Measurements from ENCODE around the gene OPA1. TPM values are rescaled to one million over a fixed set of nuclear protein-coding genes. Genes with fewer than 3 reads are reported as not detected.

Gene OPA1
- total RNA-seq, 1 experiment from 2014 or later, result 72.0 TPM

DNA sequence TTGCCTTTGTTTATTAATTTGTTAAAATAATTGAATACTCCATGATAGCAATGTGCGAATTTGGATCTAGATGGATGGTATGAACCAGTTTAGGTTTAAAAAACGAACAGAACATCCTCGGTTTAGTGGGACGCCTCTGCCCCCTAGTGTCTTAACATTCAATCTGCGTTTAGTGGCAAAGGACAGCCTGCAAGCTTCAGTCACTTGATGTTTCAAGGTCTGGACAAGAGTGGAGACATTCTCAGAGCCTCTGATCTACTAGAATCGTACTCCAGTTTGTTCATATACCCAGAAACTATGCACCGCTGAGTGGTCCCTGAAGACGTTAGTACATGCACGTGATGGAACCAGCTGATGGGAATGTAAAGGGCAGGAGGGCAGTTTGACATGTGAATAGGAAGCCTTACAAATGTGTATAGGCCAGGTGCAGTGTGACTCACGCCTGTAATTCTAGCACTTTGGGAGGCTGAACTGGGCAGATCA lies 20.5 kb upstream of the OPA1 start:
- H3K4me1 ChIP-seq (ENCODE audit: control insufficient read depth in 1 of 2, insufficient read depth in 2 of 2, low read length in 2 of 2), result peaks cover 0 to 2% of the 10 kb centered on the region in 2 experiments; a peak in 1 of 4 replicates
- ChIA-PET RAD21 (ENCODE audit: low non-redundant PET in 1 of 2, low total read pairs in 2 of 2, uncharacterized antibody in 2 of 2, unreplicated experiment in 2 of 2) (interaction anchor here in 1 of 2 experiments (0.6 to 0.8 kb wide), 2 partner anchors 397 to 759 kb away, joined by 3 to 4 read pairs; no protein-coding TSS in a partner anchor), CTCF (interaction anchor here (0.7 to 2.0 kb wide), 9 partner anchors 8 to 1005 kb away, joined by 3 to 18 read pairs (median 5); no protein-coding TSS in a partner anchor), POLR2A (no interaction called here)
- peak overlapping the region; percentile 91 for H2AFZ ChIP-seq (ENCODE audit: low read depth, low read length, poor library complexity, severe bottlenecking)
- BruUV-seq (replicated peaks), result no TSS peak
- peak overlapping the region; percentile 6; the same call in 1 of the 2 replicates for H3K4me2 ChIP-seq (ENCODE audit: low read length)
- no peaks in the 10 kb centered on the region for H3K9me3 ChIP-seq (ENCODE audit: control insufficient read depth in 1 of 2, insufficient read depth in 1 of 2, low read depth in 1 of 2, low read length in 2 of 2)
- peak; percentile 96 for ATAC-seq
- DNase-seq (ENCODE audit: low read depth, low spot score), result peak; percentile 65
- peaks cover 18% of the 10 kb centered on the region; the same call in 1 of the 2 replicates for H3K27me3 ChIP-seq (ENCODE audit: insufficient read depth, low read length)
- no peak overlapping the region for H3K4me3 ChIP-seq (replicated peaks in 1 of 2; ENCODE audit: low read depth in 1 of 2, low read length in 2 of 2)
- intact Hi-C loops (cut with micrococcal nuclease), result loop anchor here (1.0 to 5.0 kb wide), 6 partner anchors 111 to 1105 kb away; no protein-coding TSS in a partner anchor
- H4K20me1 ChIP-seq (ENCODE audit: insufficient read depth), result no peaks in the 10 kb centered on the region
- no peak overlapping the region for H3K9ac ChIP-seq (ENCODE audit: low read length)
- H3K36me3 ChIP-seq (ENCODE audit: control insufficient read depth in 1 of 2, insufficient read depth in 2 of 2, low read length in 2 of 2), result no peaks in the 10 kb centered on the region
- H3K9me2 ChIP-seq (ENCODE audit: insufficient read depth), result no peaks in the 10 kb centered on the region
- no peak overlapping the region for H3K27ac ChIP-seq (ENCODE audit: low read depth, low read length)
- no peaks in the 10 kb centered on the region for H3K79me2 ChIP-seq (ENCODE audit: insufficient read depth, low read length)
- TF ChIP-seq, protein P1, sequence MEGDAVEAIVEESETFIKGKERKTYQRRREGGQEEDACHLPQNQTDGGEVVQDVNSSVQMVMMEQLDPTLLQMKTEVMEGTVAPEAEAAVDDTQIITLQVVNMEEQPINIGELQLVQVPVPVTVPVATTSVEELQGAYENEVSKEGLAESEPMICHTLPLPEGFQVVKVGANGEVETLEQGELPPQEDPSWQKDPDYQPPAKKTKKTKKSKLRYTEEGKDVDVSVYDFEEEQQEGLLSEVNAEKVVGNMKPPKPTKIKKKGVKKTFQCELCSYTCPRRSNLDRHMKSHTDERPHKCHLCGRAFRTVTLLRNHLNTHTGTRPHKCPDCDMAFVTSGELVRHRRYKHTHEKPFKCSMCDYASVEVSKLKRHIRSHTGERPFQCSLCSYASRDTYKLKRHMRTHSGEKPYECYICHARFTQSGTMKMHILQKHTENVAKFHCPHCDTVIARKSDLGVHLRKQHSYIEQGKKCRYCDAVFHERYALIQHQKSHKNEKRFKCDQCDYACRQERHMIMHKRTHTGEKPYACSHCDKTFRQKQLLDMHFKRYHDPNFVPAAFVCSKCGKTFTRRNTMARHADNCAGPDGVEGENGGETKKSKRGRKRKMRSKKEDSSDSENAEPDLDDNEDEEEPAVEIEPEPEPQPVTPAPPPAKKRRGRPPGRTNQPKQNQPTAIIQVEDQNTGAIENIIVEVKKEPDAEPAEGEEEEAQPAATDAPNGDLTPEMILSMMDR (IDR thresholded peaks at IDR 0.05 in 2 of 3, conservative IDR thresholded peaks at IDR 0.05 in 1 of 3; ENCODE audit: borderline replicate concordance in 1 of 3, insufficient read depth in 1 of 3, low read depth in 2 of 3, low read length in 2 of 3), result peak; percentile 73 to 92 (median 82); a peak in 5 of 6 replicates
- TF ChIP-seq CEBPB (IDR thresholded peaks at IDR 0.05; ENCODE audit: low read depth) (no peak), RAD21 (IDR thresholded peaks at IDR 0.05; ENCODE audit: low read depth) (peak; percentile 91)

DNA sequence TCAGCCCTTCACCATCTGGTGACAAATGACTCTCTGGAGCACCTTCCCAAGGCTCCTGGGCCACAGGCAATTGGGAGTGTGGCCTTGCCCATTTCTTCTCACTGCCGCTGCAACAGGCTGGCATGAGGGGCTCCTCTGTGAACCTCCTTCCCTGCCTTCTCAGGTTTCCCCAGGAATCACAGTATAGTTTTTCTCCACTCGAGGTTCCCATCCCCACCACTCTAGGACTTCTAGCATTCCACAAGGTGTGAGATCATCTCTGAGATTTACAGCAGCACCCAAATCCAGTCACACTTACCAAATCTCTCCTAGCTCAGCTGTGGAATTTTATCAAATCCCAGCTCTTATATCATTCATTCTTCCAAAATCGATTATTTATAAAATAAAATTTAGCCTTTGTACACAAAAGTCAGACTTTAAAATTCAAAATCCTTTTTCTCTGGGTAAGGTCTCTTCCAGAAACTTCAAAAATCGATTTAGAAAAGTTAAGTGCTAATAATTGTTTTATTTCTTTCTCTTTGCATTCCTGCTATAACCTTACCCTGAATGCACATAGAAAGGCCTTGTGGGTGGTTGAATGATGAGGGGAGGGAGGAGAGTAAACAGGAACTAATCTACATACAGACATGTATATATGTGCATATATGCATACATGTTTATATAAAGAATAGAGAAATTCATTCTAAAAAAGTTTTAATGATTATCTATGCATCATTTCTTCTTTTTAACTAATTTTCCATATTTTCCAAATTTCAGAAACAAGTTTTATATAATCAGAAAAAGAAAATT lies 19.4 kb upstream of the OPA1 start:
- Histone ChIP-seq H3K79me2 (ENCODE audit: insufficient read depth, low read length) (no peaks in the 10 kb centered on the region), H3K9me2 (ENCODE audit: insufficient read depth) (no peaks in the 10 kb centered on the region), H3K27me3 (ENCODE audit: insufficient read depth, low read length) (peaks cover 10% of the 10 kb centered on the region; the same call in 1 of the 2 replicates), H3K27ac (ENCODE audit: low read depth, low read length) (no peak overlapping the region), H3K4me3 (replicated peaks in 1 of 2; ENCODE audit: low read depth in 1 of 2, low read length in 2 of 2) (no peak overlapping the region), H2AFZ (ENCODE audit: low read depth, low read length, poor library complexity, severe bottlenecking) (no peak overlapping the region), H3K9ac (ENCODE audit: low read length) (no peak overlapping the region), H3K4me1 (ENCODE audit: control insufficient read depth in 1 of 2, insufficient read depth in 2 of 2, low read length in 2 of 2) (peaks cover 0 to 2% of the 10 kb centered on the region in 2 experiments; a peak in 1 of 4 replicates), H4K20me1 (ENCODE audit: insufficient read depth) (no peaks in the 10 kb centered on the region), H3K9me3 (ENCODE audit: control insufficient read depth in 1 of 2, insufficient read depth in 1 of 2, low read depth in 1 of 2, low read length in 2 of 2) (no peaks in the 10 kb centered on the region), H3K4me2 (ENCODE audit: low read length) (no peak overlapping the region), H3K36me3 (ENCODE audit: control insufficient read depth in 1 of 2, insufficient read depth in 2 of 2, low read length in 2 of 2) (no peaks in the 10 kb centered on the region)
- POLR2A ChIA-PET, result no interaction called here
- BruUV-seq (replicated peaks), result no TSS peak
- no peak for DNase-seq (ENCODE audit: low read depth, low spot score)
- intact Hi-C loops (cut with micrococcal nuclease), result loop anchor here (2.0 to 5.0 kb wide), 4 partner anchors 441 to 1106 kb away; no protein-coding TSS in a partner anchor
- ATAC-seq, result no peak
- RAD21 ChIA-PET (ENCODE audit: low non-redundant PET in 1 of 2, low total read pairs in 2 of 2, uncharacterized antibody in 2 of 2, unreplicated experiment in 2 of 2), result interaction anchor here in 1 of 2 experiments (0.8 kb wide), 1 partner anchor 761 kb away, joined by 4 read pairs; no protein-coding TSS in a partner anchor
- CTCF ChIA-PET, result interaction anchor here (0.8 to 2.0 kb wide), 6 partner anchors 10 to 1006 kb away, joined by 3 to 18 read pairs (median 5); no protein-coding TSS in a partner anchor
- TF ChIP-seq CEBPB (IDR thresholded peaks at IDR 0.05; ENCODE audit: low read depth) (no peak), ZNF274 (IDR thresholded peaks at IDR 0.05; ENCODE audit: low read depth, low read length) (no peak), EZH2phosphoT487 (IDR thresholded peaks at IDR 0.05; ENCODE audit: borderline replicate concordance) (no peak), ELF1 (IDR thresholded peaks at IDR 0.05; ENCODE audit: borderline replicate concordance, low read depth) (no peak), CBX3 (IDR thresholded peaks at IDR 0.05; ENCODE audit: low read depth) (no peak), YY1 (IDR thresholded peaks at IDR 0.05; ENCODE audit: extremely low read depth, insufficient replicate concordance, low read depth, low read length) (no peak)
- TF ChIP-seq, protein P2, sequence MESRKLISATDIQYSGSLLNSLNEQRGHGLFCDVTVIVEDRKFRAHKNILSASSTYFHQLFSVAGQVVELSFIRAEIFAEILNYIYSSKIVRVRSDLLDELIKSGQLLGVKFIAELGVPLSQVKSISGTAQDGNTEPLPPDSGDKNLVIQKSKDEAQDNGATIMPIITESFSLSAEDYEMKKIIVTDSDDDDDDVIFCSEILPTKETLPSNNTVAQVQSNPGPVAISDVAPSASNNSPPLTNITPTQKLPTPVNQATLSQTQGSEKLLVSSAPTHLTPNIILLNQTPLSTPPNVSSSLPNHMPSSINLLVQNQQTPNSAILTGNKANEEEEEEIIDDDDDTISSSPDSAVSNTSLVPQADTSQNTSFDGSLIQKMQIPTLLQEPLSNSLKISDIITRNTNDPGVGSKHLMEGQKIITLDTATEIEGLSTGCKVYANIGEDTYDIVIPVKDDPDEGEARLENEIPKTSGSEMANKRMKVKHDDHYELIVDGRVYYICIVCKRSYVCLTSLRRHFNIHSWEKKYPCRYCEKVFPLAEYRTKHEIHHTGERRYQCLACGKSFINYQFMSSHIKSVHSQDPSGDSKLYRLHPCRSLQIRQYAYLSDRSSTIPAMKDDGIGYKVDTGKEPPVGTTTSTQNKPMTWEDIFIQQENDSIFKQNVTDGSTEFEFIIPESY (IDR thresholded peaks at IDR 0.05; ENCODE audit: extremely low read depth, insufficient replicate concordance, low read length), result no peak
- TF ChIP-seq, protein P3, sequence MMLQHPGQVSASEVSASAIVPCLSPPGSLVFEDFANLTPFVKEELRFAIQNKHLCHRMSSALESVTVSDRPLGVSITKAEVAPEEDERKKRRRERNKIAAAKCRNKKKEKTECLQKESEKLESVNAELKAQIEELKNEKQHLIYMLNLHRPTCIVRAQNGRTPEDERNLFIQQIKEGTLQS (IDR thresholded peaks at IDR 0.05), result no peak

All from HCT116 (cell line).